ENCODE measurements around the gene DPAGT1. TPM values are rescaled to one million over a fixed set of nuclear protein-coding genes. Genes with fewer than 3 reads are reported as not detected.

DPAGT1 gene
- total and polyA plus RNA-seq, 2 of the 8 experiments (the other 6 are each of a cell fraction or from before 2014, with no cell fraction given), result 59.8 to 236 TPM

GRCh38 chr11:119115484-119116234, 14.0 kb upstream of the DPAGT1 start:
- Histone ChIP-seq H3K18ac (ENCODE audit: extremely low read depth, low read length) (no peak overlapping the region), H3K23me2 (ENCODE audit: low read depth, low read length) (no peaks in the 10 kb centered on the region)
- POLR2A ChIA-PET (ENCODE audit: partially characterized antibody), result interaction anchor here (0.9 to 2.1 kb wide), 3 partner anchors 9 to 22 kb away, joined by 3 to 14 read pairs (median 10); partner anchors contain the start of gene C2CD2L
- no peak for TF ChIP-seq POLR2AphosphoS5 (IDR thresholded peaks at IDR 0.05; ENCODE audit: low read depth, low read length)
- TF ChIP-seq SIX5 (IDR thresholded peaks at IDR 0.05; ENCODE audit: low read depth, low read length), result no peak
- TF ChIP-seq ASH2L (IDR thresholded peaks at IDR 0.05; ENCODE audit: low read length), result no peak
- TF ChIP-seq SAP30 (IDR thresholded peaks at IDR 0.05; ENCODE audit: insufficient read depth, insufficient replicate concordance, low read length), result no peak
- TF ChIP-seq HDAC2 (IDR thresholded peaks at IDR 0.05; ENCODE audit: borderline replicate concordance in 1 of 2, low read depth in 2 of 2, low read length in 2 of 2), result no peak
- no peak for TF ChIP-seq ZNF274 (IDR thresholded peaks at IDR 0.05; ENCODE audit: borderline replicate concordance, extremely low read depth, low read length)
- no peak for TF ChIP-seq NANOG (IDR thresholded peaks at IDR 0.05; ENCODE audit: insufficient read depth, low read depth, low read length, poor library complexity, severe bottlenecking)
- no peak for TF ChIP-seq GABPA (IDR thresholded peaks at IDR 0.05; ENCODE audit: borderline replicate concordance, insufficient read depth, low read length)
- no peak for TF ChIP-seq TEAD4 (IDR thresholded peaks at IDR 0.05; ENCODE audit: low read depth, low read length)

More at GRCh38 chr11:119115484-119116234, 14.0 kb upstream of the DPAGT1 start:
- Histone ChIP-seq H2BK120ac (replicated peaks; ENCODE audit: low read depth, low read length) (no peak overlapping the region), H3K4me2 (ENCODE audit: insufficient read depth in 1 of 2, low read depth in 2 of 2, low read length in 2 of 2) (no peak overlapping the region), H3K79me1 (ENCODE audit: low read depth, low read length) (no peaks in the 10 kb centered on the region), H3K56ac (replicated peaks; ENCODE audit: insufficient read length, low read depth, low read length) (no peak overlapping the region), H3K9me3 (ENCODE audit: insufficient read depth in 2 of 2, low read depth in 1 of 2, low read length in 1 of 2) (no peaks in the 10 kb centered on the region), H4K8ac (ENCODE audit: extremely low read depth, insufficient read depth, low read length) (no peak overlapping the region), H3K79me2 (ENCODE audit: control insufficient read depth in 1 of 2, insufficient read depth in 2 of 2, low read length in 2 of 2) (no peaks in the 10 kb centered on the region), H2BK5ac (ENCODE audit: low read depth, low read length) (no peak overlapping the region), H3K4me3 (ENCODE audit: extremely low read depth in 1 of 4, insufficient read depth in 2 of 4, low read depth in 3 of 4, low read length in 4 of 4) (no peak overlapping the region), H2AFZ (ENCODE audit: low read length) (no peak overlapping the region), H3K4me1 (replicated peaks in 1 of 4; ENCODE audit: control insufficient read depth in 3 of 4, insufficient read depth in 4 of 4, low read length in 3 of 4) (peaks cover 0 to 4% (median 1%) of the 10 kb centered on the region in 4 experiments; a peak in 2 of 7 replicates), H3K14ac (ENCODE audit: insufficient read length) (no peak overlapping the region), H2BK15ac (ENCODE audit: low read length) (no peak overlapping the region), H4K91ac (replicated peaks; ENCODE audit: insufficient read length, low read length) (no peak overlapping the region), H3K27me3 (replicated peaks in 1 of 4; ENCODE audit: control insufficient read depth in 3 of 4, extremely low read depth in 1 of 4, insufficient read depth in 3 of 4, low read length in 3 of 4) (no peaks in the 10 kb centered on the region), H2AK5ac (ENCODE audit: low read depth, low read length) (no peak overlapping the region), H3K4ac (replicated peaks; ENCODE audit: insufficient read length, low read depth, low read length) (no peak overlapping the region), H3K27ac (ENCODE audit: low read depth, low read length) (no peak overlapping the region), H3K36me3 (ENCODE audit: control insufficient read depth in 2 of 4, insufficient read depth in 4 of 4, low read length in 3 of 4) (no peaks in the 10 kb centered on the region; a peak in 1 of 8 replicates), H2BK12ac (ENCODE audit: low read depth, low read length) (no peak overlapping the region), H2BK20ac (ENCODE audit: low read length) (no peak overlapping the region; the same call in 1 of the 2 replicates), H3K23ac (ENCODE audit: insufficient read length) (no peak overlapping the region), H4K20me1 (replicated peaks in 1 of 2; ENCODE audit: control insufficient read depth in 1 of 2, insufficient read depth in 2 of 2, low read length in 2 of 2) (no peaks in the 10 kb centered on the region), H3K9ac (replicated peaks in 1 of 4; ENCODE audit: extremely low read depth in 1 of 4, low read depth in 3 of 4, low read length in 3 of 4) (no peak overlapping the region), H4K5ac (ENCODE audit: insufficient read length, low read depth, low read length) (no peak overlapping the region)
- 85% methylated on average over 22 of the region's 24 CpGs; no CpG with 5 or more reads in 1 of the 2 experiments for WGBS, 2 experiments (ENCODE audit: extremely low coverage in 1 of 2, insufficient coverage in 1 of 2, insufficient read length in 1 of 2, insufficient replicate concordance in 2 of 2, low coverage in 1 of 2, low lambda C conversion rate in 2 of 2, missing lambda C conversion rate in 1 of 2)
- DNase-seq (ENCODE audit: low read depth in 1 of 2, low spot score in 2 of 2) (no peak), FAIRE-seq (no peak)
- CTCF ChIA-PET (ENCODE audit: partially characterized antibody), result interaction anchor here (0.6 to 2.0 kb wide), 8 partner anchors 11 to 207 kb away, joined by 3 to 5 read pairs (median 3); no protein-coding TSS in a partner anchor
